GM18502 (cell line): ENCODE measurements around the gene FCRL6.

ENCODE experiments used
- ATAC-seq: cut with Tn5 transposase; IDR thresholded peaks from one replicate; pipeline ENCODE4 v1.9.1; 2021; ENCODE audit warnings: mild to moderate bottlenecking; ENCODE audit not compliant: unreplicated experiment, poor library complexity

FCRL6 gene

GRCh38 chr1:159859767-159860322 lies 57.7 kb downstream of the FCRL6 start:
- no peak for ATAC-seq

- ATAC-seq, result no peak
Measured at GRCh38 chr1:159860456-159860855, 58.3 kb downstream of the FCRL6 start.

- ATAC-seq, result no peak
Measured at GRCh38 chr1:159861218-159861617, 59.1 kb downstream of the FCRL6 start.

- ATAC-seq, result no peak
Measured at GRCh38 chr1:159862031-159862430, 59.9 kb downstream of the FCRL6 start.

- no peak for ATAC-seq
Measured at GRCh38 chr1:159862557-159862956, 60.4 kb downstream of the FCRL6 start, which contains the start of gene VSIG8. Gene VSIG8, minus strand, starts transcription at chr1:159862657. Its CDS starts 136 bp downstream, at chr1:159862521.

GRCh38 chr1:159864262-159864661 lies 62.1 kb downstream of the FCRL6 start:
- ATAC-seq, result no peak
